ENCODE measurements around the gene SDSL.

Gene SDSL

GRCh38 chr12:113396828-113397496 lies 25.2 kb upstream of the SDSL start:
- no peak for DNase-seq

- DNase-seq, result no peak
Observed at GRCh38 chr12:113397497-113398197, 24.5 kb upstream of the SDSL start.

- no peak for DNase-seq
Observed at GRCh38 chr12:113398346-113399290, 23.6 kb upstream of the SDSL start.

GRCh38 chr12:113399490-113399889 lies 22.7 kb upstream of the SDSL start:
- DNase-seq, result no peak

GRCh38 chr12:113400362-113400761 lies 21.8 kb upstream of the SDSL start:
- DNase-seq, result no peak

- no peak for DNase-seq
Observed at GRCh38 chr12:113401066-113402000, 20.8 kb upstream of the SDSL start.

- DNase-seq, result no peak
Observed at GRCh38 chr12:113402586-113403260, 19.5 kb upstream of the SDSL start.

- DNase-seq, result peak; percentile 75
Observed at GRCh38 chr12:113403435-113404415, 18.5 kb upstream of the SDSL start, which contains the start of gene SDS. Gene SDS, minus strand, starts transcription at chr12:113403887. Its CDS starts 4,179 bp downstream, at chr12:113399708.

- no peak for DNase-seq
Observed at GRCh38 chr12:113405694-113406093, 16.5 kb upstream of the SDSL start.

GRCh38 chr12:113407931-113408600 lies 14.1 kb upstream of the SDSL start:
- peak; percentile 44 for DNase-seq

GRCh38 chr12:113408756-113409298 lies 13.4 kb upstream of the SDSL start:
- peak; percentile 78 for DNase-seq

GRCh38 chr12:113409462-113410124 lies 12.6 kb upstream of the SDSL start:
- DNase-seq, result no peak

GRCh38 chr12:113413488-113413939 lies 8.7 kb upstream of the SDSL start:
- DNase-seq, result no peak

- DNase-seq, result no peak
Observed at GRCh38 chr12:113414519-113415038, 7.6 kb upstream of the SDSL start.

- peak; percentile 77 for DNase-seq
Observed at GRCh38 chr12:113416091-113416754, 6.0 kb upstream of the SDSL start.

- DNase-seq, result no peak
Observed at GRCh38 chr12:113418213-113418879, 3.8 kb upstream of the SDSL start.

- peak; percentile 91 for DNase-seq
Observed at GRCh38 chr12:113420996-113421595, 1.1 kb upstream of the SDSL start.
